ENCODE data around the gene EMILIN3. TPM values are rescaled to one million over a fixed set of nuclear protein-coding genes. Genes with fewer than 3 reads are reported as not detected.

EMILIN3 gene
- total RNA-seq, 4 donors from 2014 or later = 0.13 to 0.76 (median 0.44) TPM; not detected in 1

DNA sequence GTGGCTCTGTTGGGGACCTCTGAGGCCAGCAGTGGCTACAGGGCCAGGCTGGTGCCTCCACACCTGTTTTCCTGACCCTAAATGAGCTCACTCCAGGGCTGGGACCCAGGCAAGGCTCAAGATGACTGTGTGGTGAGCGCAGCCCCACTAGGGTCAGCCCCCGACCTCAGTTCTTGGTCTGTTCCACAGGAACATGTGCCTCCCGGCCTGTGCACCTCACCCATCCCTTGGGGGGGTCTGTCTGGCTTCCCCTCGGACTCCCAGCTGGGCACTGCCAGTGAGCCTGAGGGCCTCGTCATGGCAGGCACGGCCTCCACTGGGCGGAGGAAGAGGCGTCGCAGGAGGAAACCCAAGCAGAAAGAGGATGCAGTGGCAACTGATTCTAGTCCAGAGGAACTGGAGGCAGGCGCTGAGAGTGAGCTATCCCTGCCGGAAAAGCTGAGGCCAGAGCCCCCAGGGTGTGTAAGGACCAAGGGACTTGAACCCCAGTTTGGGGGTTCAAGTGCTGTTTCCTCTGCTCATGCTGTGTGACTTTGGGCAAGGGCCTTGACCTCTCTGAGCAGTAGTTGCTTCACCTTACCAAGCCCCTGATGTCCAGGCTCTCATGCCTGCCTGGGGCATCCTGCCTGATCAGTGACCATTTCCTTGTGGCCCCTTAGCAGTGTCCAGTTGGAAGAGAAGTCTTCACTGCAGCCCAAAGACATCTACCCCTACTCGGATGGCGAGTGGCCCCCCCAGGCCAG lies 18.0 kb downstream of the EMILIN3 start:
- no peak overlapping the region for H3K27ac ChIP-seq
- intact Hi-C loops (cut with DNase I) = no loop called here
- DNase-seq = no peak
- no peak overlapping the region for H3K4me3 ChIP-seq
- WGBS, 2 donors = 95 to 98% methylated on average over 3 to 5 of the region's 13 CpGs
- peaks cover 5 to 84% (median 25%) of the 10 kb centered on the region in 3 donors for H3K36me3 ChIP-seq
- TF ChIP-seq POLR2A (IDR thresholded peaks at IDR 0.05) = no peak
- TF ChIP-seq, protein P1, sequence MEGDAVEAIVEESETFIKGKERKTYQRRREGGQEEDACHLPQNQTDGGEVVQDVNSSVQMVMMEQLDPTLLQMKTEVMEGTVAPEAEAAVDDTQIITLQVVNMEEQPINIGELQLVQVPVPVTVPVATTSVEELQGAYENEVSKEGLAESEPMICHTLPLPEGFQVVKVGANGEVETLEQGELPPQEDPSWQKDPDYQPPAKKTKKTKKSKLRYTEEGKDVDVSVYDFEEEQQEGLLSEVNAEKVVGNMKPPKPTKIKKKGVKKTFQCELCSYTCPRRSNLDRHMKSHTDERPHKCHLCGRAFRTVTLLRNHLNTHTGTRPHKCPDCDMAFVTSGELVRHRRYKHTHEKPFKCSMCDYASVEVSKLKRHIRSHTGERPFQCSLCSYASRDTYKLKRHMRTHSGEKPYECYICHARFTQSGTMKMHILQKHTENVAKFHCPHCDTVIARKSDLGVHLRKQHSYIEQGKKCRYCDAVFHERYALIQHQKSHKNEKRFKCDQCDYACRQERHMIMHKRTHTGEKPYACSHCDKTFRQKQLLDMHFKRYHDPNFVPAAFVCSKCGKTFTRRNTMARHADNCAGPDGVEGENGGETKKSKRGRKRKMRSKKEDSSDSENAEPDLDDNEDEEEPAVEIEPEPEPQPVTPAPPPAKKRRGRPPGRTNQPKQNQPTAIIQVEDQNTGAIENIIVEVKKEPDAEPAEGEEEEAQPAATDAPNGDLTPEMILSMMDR (IDR thresholded peaks at IDR 0.05) = no peak
- H3K9me3 ChIP-seq = no peaks in the 10 kb centered on the region
- H3K27me3 ChIP-seq = no peaks in the 10 kb centered on the region
- peaks cover 10 to 23% (median 12%) of the 10 kb centered on the region in 3 donors for H3K4me1 ChIP-seq

GRCh38 chr20:41347523-41348429 lies 18.8 kb downstream of the EMILIN3 start:
- Histone ChIP-seq H3K27ac (no peak overlapping the region), H3K4me1 (peaks cover 10 to 32% (median 12%) of the 10 kb centered on the region in 3 donors), H3K27me3 (no peaks in the 10 kb centered on the region), H3K4me3 (no peak overlapping the region), H3K9me3 (no peaks in the 10 kb centered on the region), H3K36me3 (peaks cover 5 to 76% (median 23%) of the 10 kb centered on the region in 3 donors)
- DNase-seq = no peak
- intact Hi-C loops (cut with DNase I) = no loop called here
- no peak for TF ChIP-seq POLR2A (IDR thresholded peaks at IDR 0.05)
- TF ChIP-seq, protein P1 (IDR thresholded peaks at IDR 0.05) = no peak
- 84 to 86% methylated on average over 5 of the region's 13 CpGs for WGBS, 2 donors

DNA sequence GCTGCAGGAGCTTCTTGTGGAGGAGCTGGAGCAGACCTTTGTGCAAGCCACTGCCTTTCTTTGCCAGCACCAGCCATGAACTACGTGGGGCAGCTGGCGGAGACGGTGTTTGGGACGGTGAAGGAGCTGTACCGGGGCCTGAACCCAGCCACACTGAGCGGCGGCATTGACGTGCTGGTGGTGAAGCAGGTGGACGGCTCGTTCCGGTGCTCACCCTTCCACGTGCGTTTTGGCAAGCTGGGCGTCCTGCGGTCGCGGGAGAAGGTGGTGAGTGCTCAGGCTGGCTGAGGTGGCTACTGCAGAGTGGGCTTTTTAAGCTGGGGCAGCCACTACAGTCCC lies 20.9 kb downstream of the EMILIN3 start:
- peaks cover 21 to 52% (median 25%) of the 10 kb centered on the region in 3 donors for H3K4me1 ChIP-seq

GRCh38 chr20:41344938-41345728 lies 21.5 kb downstream of the EMILIN3 start:
- no peak for DNase-seq
- intact Hi-C loops (cut with DNase I) = loop anchor here (5.0 kb wide), 4 partner anchors 52 to 373 kb away; no protein-coding TSS in a partner anchor
- WGBS, 2 donors = 58 to 85% methylated on average over 4 to 8 of the region's 11 CpGs
- TF ChIP-seq POLR2A (IDR thresholded peaks at IDR 0.05) = no peak
- TF ChIP-seq, protein P1 (IDR thresholded peaks at IDR 0.05) = no peak
- Histone ChIP-seq H3K27me3 (no peaks in the 10 kb centered on the region), H3K27ac (peak overlapping the region in 3 of 4 donors; percentile 32 to 70 (median 66)), H3K9me3 (no peaks in the 10 kb centered on the region), H3K4me3 (no peak overlapping the region), H3K4me1 (peaks cover 21 to 58% (median 28%) of the 10 kb centered on the region in 3 donors), H3K36me3 (peaks cover 4 to 50% (median 7%) of the 10 kb centered on the region in 3 donors)

More for the DNA sequence above, 20.9 kb downstream of the EMILIN3 start:
- no peak overlapping the region for H3K4me3 ChIP-seq
- 93 to 94% methylated on average over 7 to 17 of the region's 17 CpGs for WGBS, 2 donors
- H3K9me3 ChIP-seq = no peaks in the 10 kb centered on the region
- DNase-seq = no peak
- intact Hi-C loops (cut with DNase I) = no loop called here
- no peak overlapping the region for H3K27ac ChIP-seq
- no peak for TF ChIP-seq POLR2A (IDR thresholded peaks at IDR 0.05)
- TF ChIP-seq, protein P1 (IDR thresholded peaks at IDR 0.05) = no peak
- no peaks in the 10 kb centered on the region for H3K27me3 ChIP-seq
- peaks cover 5 to 56% (median 9%) of the 10 kb centered on the region in 3 donors for H3K36me3 ChIP-seq

All from esophagus squamous epithelium (tissue), 5 donors.